OCI-LY7 (cell line): ENCODE results near the gene TGM3. TPM values are rescaled to one million over a fixed set of nuclear protein-coding genes. Genes with fewer than 3 reads are reported as not detected.

ENCODE experiments used
- BruUV-seq: library from RNA; stranded (reverse); fragments of 400-500 nt; replicated peaks from 2 replicates; lab custom pipeline; 2021; lab: Mats Ljungman, UMichigan
- CTCF ChIA-PET: fragments of 300-600 bp; sonication (Branson Sonifier 250); formaldehyde crosslinking; loops from one replicate; lab custom pipeline; 2022; ENCODE audit warnings: antibody characterized with exemption; ENCODE audit not compliant: unreplicated experiment; lab: Charles Lee
- POLR2A ChIA-PET: fragments of 300-600 bp; sonication (Branson Sonifier 250); formaldehyde crosslinking; loops from one replicate; lab custom pipeline; 2022; ENCODE audit warnings: antibody characterized with exemption; lab: Charles Lee
- DNase-seq: peaks from one replicate; pipeline ENCODE4 v3.0.0-alpha.2; 2015; ENCODE audit warnings: low spot score
- H2AFZ ChIP-seq: fragments of 200-600 bp; sonication (generic), shearing (Covaris generic); 2 replicates; pipeline ENCODE4 v1.6.1; 2014; ENCODE audit warnings: mild to moderate bottlenecking, antibody characterized with exemption, low read length, moderate library complexity
- H3K27ac ChIP-seq: fragments of 200-600 bp; sonication (generic); 2 replicates; pipeline ENCODE4 v1.5.1; 2014; ENCODE audit warnings: mixed run types, low read depth, mild to moderate bottlenecking, moderate library complexity, low read length, inconsistent platforms; ENCODE audit not compliant: poor library complexity, severe bottlenecking
- H3K36me3 ChIP-seq: fragments of 200-600 bp; sonication (generic); 2 replicates; pipeline ENCODE4 v1.6.1; 2014; ENCODE audit warnings: mild to moderate bottlenecking, antibody characterized with exemption, low read length, moderate library complexity, mixed read lengths; ENCODE audit not compliant: insufficient read depth
- H3K4me1 ChIP-seq: fragments of 200-600 bp; sonication (generic); 2 replicates; pipeline ENCODE4 v1.5.1; 2014; ENCODE audit warnings: mild to moderate bottlenecking, low read length; ENCODE audit not compliant: insufficient read depth, poor library complexity, severe bottlenecking
- H3K4me2 ChIP-seq: fragments of 200-600 bp; sonication (generic); 2 replicates; pipeline ENCODE4 v1.6.1; 2014; ENCODE audit warnings: mild to moderate bottlenecking, low read length
- H3K4me3 ChIP-seq: fragments of 200-600 bp; sonication (generic); 2 replicates; pipeline ENCODE4 v1.5.1; 2014; ENCODE audit warnings: mild to moderate bottlenecking, low read depth, low read length; ENCODE audit not compliant: poor library complexity, severe bottlenecking
- H3K79me2 ChIP-seq: fragments of 200-600 bp; sonication (generic); 2 replicates; pipeline ENCODE4 v1.6.1; 2016; ENCODE audit warnings: low read depth, mild to moderate bottlenecking, low read length, moderate library complexity, mixed read lengths; ENCODE audit not compliant: insufficient read depth
- H3K9me2 ChIP-seq: fragments of 200-600 bp; sonication (generic); 2 replicates; pipeline ENCODE4 v1.6.1; 2016; ENCODE audit warnings: mild to moderate bottlenecking, low read length, mixed read lengths; ENCODE audit not compliant: insufficient read depth
- H3K9me3 ChIP-seq: fragments of 200-600 bp; sonication (generic); 2 replicates; pipeline ENCODE4 v1.6.1; 2014; ENCODE audit warnings: mild to moderate bottlenecking, mixed run types, low read length, mixed read lengths
- H4K20me1 ChIP-seq: fragments of 200-600 bp; sonication (generic); 2 replicates; pipeline ENCODE4 v1.6.1; 2014; ENCODE audit warnings: mild to moderate bottlenecking, antibody characterized with exemption, low read length, moderate library complexity, mixed read lengths; ENCODE audit not compliant: insufficient read depth
- CTCF ChIP-seq: fragments of 200-600 bp; sonication (generic); conservative IDR thresholded peaks from 2 replicates; pipeline ENCODE4 v1.5.1; 2014; ENCODE audit warnings: mild to moderate bottlenecking, antibody characterized with exemption, low read length, moderate library complexity, mixed read lengths
- EZH2phosphoT487 ChIP-seq: fragments of 200-600 bp; sonication (generic); IDR thresholded peaks from 2 replicates; pipeline ENCODE4 v1.6.1; 2018; ENCODE audit warnings: low read depth, borderline replicate concordance, mild to moderate bottlenecking, mixed run types, antibody characterized with exemption, low read length, moderate library complexity, mixed read lengths
- intact Hi-C: fragments of 100-400 bp; cut with micrococcal nuclease; formaldehyde crosslinking; loops from one replicate; pipeline ENCODE4 v1.10.0; 2022; ENCODE audit not compliant: unreplicated experiment
- total RNA-seq, 2 experiments: library from RNA; depleted of rRNA in 1 of 2; stranded (reverse); fragments of >200 nt in 1 of 2; shearing (Covaris generic) in 1 of 2; gene quantifications; 2 replicates each; pipeline ENCODE4 v1.2.3, GENCODE V29; 2014 to 2022

Gene TGM3
- total RNA-seq, 2 experiments from 2014 or later: not detected

GRCh38 chr20:2332711-2333110 lies 36.9 kb downstream of the TGM3 start:
- ChIA-PET CTCF (no interaction called here), POLR2A (no interaction called here)
- no peak for TF ChIP-seq CTCF
- no peak for TF ChIP-seq EZH2phosphoT487
- Histone ChIP-seq H3K4me2 (no peak overlapping the region), H3K79me2 (no peaks in the 10 kb centered on the region), H3K36me3 (no peaks in the 10 kb centered on the region), H3K4me3 (no peak overlapping the region), H3K9me3 (no peaks in the 10 kb centered on the region), H2AFZ (no peak overlapping the region), H3K4me1 (no peaks in the 10 kb centered on the region), H3K27ac (no peak overlapping the region), H4K20me1 (no peaks in the 10 kb centered on the region), H3K9me2 (no peaks in the 10 kb centered on the region)
- DNase-seq: no peak
- BruUV-seq: no TSS peak
- intact Hi-C loops: no loop called here

- Histone ChIP-seq H3K4me2 (no peak overlapping the region), H3K36me3 (no peaks in the 10 kb centered on the region), H3K9me3 (no peaks in the 10 kb centered on the region), H3K4me1 (no peaks in the 10 kb centered on the region), H3K79me2 (no peaks in the 10 kb centered on the region), H3K9me2 (no peaks in the 10 kb centered on the region), H2AFZ (no peak overlapping the region), H3K27ac (no peak overlapping the region), H4K20me1 (no peaks in the 10 kb centered on the region), H3K4me3 (no peak overlapping the region)
- intact Hi-C loops: no loop called here
- DNase-seq: no peak
- CTCF ChIA-PET: no interaction called here
- POLR2A ChIA-PET: no interaction called here
- TF ChIP-seq EZH2phosphoT487 (no peak), CTCF (no peak)
- BruUV-seq: no TSS peak
These were observed 38.0 kb downstream of the TGM3 start for GRCh38 chr20:2333821-2334220.

GRCh38 chr20:2335096-2335870 lies 39.5 kb downstream of the TGM3 start:
- POLR2A ChIA-PET: no interaction called here

More at GRCh38 chr20:2335096-2335870, 39.5 kb downstream of the TGM3 start:
- Histone ChIP-seq H4K20me1 (no peaks in the 10 kb centered on the region), H3K79me2 (no peaks in the 10 kb centered on the region), H3K4me1 (no peaks in the 10 kb centered on the region), H3K9me3 (no peaks in the 10 kb centered on the region), H3K27ac (no peak overlapping the region), H3K4me2 (no peak overlapping the region), H2AFZ (no peak overlapping the region), H3K9me2 (no peaks in the 10 kb centered on the region), H3K4me3 (no peak overlapping the region), H3K36me3 (no peaks in the 10 kb centered on the region)
- CTCF ChIA-PET: no interaction called here
- intact Hi-C loops: no loop called here
- BruUV-seq: no TSS peak
- DNase-seq: no peak
- TF ChIP-seq EZH2phosphoT487: no peak
- no peak for TF ChIP-seq CTCF
